Midbrain (tissue), 1 donor: ENCODE results near the gene NDUFV3.
"Not testable (repeated sequence)": the region's sequence is repeated elsewhere in the genome, so short reads cannot be mapped to it uniquely, and the experiment has no call there.

ENCODE experiments used
- DNase-seq: peaks from one replicate; lab custom pipeline; 2025; lab: John Stamatoyannopoulos, UW

The NDUFV3 gene

DNA sequence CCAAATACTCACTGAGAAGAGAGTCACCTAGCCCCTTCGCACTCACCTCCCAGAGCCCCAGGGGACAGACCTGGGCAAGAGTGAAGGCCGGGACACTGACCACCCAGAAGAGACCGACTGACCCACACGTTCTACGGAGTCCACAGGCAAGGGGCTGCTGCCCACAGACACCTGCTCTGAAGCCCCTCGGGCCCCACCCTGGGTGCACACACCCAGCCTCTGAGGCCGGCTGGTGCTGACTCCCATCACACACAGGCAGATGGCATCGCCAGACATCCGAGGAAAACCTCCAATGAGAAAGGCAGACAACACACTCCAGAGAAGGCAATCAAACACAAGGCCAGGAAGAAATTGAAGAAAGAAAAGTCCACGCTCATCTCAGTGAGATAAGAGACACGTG, 35.9 kb upstream of the NDUFV3 start:
- no peak for DNase-seq

DNA sequence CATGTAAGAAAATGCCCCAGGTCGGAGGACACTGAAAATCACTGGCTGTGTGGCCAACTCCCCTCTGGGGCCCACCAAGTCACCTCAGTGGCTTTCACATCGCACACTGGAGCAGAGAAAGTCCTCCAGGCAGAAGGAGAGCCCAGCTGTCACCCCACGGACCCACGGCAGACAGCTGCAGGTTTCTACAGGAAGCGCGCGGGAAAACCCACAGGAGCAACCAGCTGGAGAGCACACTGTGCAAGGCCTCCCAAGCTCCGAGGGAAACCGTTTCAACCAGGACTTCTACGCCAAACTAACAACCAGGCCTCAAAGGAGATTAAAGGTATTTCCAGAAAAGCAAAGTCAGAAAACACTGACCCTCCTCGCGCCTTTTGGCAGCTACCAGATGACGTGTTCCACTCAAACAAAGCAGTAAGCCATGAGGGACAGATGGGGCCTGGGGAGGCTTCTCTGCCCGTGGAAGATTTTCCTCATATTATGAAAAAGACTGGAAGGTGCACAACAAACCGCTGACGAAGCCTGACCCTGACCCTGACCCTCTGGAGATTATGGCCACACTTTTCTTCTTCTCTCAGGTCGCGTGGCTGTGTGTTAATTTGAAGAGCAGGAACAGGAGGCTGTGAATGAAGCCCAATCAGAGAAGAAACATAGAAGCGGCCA, 34.8 kb upstream of the NDUFV3 start:
- DNase-seq: no peak

DNA sequence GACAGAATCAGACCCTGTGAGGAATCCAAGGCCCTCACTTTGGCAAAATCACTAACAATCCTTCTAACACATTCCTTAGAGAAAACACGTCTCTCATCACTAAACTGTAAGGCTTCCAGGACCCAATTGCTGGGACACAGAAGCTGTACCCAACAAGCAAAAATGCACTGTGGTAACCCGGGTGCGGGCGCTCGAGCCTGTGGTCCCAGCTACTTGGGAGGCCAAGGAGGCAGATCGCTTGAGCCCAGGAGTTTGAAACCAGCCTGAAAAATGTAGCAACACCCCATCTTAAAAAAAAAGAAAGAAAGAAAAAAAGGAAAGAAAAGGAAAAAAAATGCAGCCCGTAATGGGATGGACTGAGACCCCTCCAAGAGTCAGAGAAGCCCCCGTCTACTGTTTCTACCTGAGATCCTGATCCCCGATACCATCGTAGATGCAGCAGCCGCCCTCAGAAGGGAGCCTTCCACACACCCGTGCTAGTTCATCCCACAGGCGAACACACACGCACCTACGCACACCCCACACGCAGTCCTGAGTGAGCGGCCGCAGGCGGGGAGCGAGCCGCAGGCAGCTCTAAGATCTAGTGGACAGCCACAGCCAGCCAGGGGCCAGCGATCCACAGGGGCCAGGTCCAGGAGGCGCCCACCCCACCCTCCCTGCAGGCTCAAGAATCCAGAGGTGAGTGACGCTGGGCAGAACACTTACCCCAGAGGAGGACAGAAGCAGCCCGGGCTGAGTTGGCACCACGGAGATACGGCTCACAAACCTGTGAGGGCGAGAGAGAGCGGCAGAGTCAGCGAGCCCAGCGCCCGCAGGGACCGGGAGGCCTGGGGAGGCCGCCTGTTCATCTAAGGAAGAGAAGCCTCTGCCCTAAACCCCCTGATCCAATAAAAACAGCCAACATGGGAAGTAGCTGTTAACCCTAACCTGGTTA, 33.9 kb upstream of the NDUFV3 start:
- no peak for DNase-seq

DNA sequence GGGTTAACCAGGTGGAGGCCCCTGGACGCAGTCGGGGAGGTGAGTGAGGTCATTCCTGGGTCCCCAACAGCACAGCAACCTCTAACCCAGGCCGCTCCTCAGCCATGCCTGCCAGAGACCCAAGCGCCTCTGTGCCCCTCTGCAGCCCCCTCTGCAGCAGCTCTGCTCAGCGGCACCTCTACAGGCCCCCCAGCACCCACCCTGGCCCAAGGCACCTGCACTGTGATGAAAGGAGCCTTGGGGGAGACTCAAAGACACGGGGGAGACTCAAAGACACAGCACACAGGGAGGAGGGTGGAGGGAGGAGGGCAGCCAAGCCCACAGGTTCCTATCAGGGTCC, 33.2 kb upstream of the NDUFV3 start:
- DNase-seq: no peak

DNA sequence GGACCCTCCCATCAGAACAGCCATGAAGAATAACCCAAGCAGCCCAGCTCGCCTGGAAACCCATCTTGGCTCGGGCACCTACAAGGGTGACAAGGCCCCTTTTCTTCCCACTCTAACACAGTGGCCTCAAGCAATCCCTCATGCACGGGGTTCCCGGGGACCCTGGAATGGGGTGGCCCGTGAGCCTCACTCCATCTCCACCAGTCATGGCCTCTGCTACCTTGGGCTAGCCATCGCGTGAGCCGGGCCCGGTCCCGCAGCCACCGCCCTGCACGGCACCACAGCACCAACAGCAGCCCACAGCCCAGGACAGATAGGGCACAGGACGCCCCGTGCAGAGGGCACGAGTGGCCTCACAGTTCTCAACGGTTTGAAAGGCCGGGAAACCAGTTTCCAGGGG, 32.8 kb upstream of the NDUFV3 start:
- DNase-seq: no peak

DNA sequence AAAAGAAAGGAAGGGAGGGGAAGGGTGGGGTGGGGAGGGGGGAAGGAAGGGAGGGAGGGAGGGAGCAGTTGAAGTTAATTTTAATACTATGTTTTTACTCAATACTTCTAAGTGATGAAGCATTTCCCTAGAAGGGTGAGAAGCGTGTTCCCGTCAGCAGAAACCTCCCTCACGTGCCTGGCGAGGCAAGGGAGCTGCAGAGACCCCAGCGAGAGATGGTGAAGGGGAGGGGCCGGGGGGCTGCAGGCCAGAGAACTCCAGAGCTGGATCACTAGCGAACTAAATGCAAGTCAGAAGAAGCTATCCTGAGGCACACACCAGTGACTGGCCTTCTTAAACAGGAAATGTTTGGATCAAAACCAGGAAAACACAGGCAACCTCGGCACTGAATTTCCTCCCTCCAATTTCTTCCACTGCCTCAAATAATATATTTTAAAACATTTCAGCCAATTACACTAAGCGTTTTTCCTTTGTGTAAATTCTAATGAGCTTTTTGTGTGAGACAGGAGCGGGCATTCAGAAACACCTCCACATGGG, 31.7 kb upstream of the NDUFV3 start:
- DNase-seq: no peak

DNA sequence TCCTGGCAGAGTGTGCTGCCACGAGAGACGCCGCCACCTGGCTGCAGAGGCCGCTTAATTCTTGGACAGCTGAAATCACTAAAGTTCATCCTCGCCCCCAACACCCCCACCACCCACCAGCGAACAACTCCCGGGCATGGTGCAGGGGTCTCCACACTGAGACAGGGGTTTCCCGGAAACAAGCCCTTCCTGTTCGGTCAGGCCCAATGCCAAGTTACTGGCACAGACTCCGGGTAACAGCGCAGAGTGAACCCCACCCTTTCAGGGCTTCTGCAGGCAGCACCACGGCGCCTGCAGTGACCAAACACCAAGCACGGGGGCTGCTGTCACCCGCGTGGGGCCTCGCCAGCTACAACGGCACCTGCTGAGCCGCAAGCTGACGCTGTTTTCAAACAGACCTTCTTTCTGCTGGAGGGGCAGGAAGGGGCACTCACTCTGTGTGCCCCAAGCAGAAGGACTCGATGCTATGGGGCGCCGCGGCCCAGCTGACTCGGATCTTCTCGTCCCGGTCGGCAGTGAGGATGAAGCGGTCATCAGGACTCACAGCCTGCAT, 31.2 kb upstream of the NDUFV3 start:
- DNase-seq: no peak

DNA sequence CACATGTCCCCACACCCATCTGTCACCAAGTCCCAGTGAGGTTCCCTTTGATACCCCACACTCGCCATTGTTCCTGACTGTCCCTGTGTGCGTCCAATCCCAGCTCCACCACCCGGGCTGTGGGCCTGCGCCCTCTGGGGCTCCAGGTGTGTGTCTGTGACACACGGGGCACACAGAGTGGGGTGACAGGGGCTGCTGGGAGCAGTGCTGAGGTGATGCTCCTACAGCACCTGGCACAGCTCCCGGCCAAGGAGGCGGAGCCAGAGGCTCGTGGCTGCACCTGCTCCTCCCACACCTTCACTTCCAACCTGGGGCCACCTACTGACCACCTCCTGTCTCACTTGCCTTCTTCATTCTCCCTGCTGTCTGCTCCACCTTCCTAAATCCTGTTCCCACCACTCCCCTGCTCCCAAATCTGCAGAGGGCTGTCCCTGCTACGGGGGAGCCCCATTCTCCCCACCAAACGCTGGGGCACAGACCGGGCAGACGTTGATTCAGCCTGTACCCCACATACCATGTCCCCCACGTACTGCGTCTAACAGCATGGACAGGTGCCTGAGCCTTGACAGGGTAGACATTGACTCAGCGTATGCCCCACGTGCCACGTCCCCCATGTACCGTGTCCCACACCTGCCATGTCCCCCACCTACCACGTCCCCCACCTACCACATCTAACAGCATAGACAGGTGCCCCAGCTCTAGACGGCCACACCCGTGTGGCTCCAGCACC, 30.2 kb upstream of the NDUFV3 start:
- DNase-seq: no peak

DNA sequence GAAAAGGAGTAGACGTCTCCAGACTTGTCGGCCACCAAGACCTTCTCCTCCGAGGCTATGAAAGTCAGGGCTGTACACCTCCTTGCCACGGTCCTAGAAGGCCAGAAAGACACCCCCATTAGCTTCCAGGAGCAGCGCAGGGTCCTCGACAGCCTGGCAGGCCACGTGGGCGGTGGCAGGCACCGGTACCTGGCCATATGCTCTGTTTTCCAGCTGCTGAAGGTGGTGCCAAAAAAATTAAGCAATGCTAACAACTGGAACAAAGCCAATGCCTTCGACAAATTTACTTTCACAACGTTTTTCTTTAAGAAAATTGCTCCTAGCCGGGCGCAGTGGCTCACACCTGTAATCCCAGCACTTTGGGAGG, 29.6 kb upstream of the NDUFV3 start:
- DNase-seq: no peak

DNA sequence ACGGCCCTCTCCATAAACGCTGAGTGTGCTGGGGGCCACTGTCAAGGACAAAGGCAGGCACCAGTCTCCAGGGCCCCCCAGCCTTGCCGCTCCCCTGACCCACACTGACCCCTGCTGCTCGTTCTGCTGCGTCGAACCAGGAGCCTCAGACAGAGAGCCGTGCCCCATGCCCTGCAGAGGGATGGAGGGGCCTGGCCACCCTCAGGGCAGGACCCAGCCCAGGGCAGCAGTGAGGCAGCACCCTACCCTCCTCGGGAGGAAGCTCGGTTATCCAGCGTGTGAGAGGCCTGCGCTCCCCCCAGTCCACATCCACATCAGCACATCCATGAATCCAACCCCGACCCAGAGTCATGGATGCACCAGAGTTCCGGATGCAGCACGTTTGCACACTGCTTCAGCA, 28.8 kb upstream of the NDUFV3 start:
- DNase-seq: no peak

DNA sequence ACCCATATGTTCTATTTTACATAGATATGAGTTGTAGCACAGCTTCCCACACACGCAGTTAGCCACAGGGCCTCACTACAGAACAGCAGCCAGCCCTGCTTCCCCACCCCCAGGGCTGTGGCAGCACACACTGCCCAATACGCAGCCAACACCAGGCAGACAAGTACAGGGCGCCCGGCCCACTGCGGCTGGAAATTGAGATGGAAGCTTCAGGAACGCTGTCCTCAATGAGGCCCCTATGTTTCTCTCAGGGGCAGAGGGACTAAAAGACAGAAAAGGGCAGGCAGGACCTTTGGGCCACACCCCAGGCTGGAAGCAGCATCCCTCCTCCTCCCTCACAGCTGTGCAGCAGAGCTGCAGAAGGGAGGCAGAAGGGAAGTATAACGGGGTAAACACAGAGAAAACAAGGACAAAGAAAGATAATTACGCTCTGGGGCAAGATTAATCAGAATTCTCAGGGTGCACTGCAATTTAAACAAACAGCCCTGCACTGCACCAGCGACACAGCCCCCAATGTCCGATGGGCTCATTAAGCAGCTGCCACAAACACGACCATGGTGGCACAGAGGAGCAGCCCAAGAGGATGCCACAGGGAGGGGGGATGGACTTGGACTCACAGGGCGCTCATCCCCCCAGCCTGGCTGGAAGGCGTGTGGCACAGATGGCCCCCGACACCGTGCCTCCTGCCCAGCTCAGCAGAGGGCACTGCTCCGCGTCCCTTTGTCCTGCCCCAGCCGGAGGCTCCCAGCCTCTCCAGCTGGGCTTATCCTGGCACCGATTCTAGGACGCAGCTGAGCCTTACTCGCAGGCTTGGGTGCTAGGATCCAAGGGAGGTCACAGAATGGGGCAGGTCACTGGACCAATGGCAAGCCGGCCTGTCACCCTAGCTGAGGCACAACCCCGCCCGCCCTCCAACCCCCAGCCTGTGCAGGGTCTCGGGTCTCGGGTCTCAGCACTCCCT, 28.0 kb upstream of the NDUFV3 start:
- DNase-seq: no peak

DNA sequence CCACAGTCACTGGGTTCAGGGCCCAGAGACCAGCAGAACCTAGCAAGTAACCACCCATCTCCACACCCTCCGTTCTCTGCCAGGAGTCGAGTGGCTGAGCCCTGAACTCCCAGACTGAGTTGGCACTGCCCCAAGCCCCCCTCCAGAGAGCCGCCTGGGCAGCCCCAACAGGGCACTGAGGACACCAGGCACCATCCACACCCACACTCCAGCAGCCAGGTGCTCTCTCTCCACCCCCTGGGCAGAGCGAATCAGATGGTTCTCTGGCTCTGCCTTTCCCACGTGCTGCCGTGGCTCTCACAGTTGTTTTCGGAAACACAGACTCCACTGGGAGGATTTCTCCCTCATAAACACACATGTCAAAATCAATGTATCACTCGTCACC, 27.3 kb upstream of the NDUFV3 start:
- DNase-seq: no peak

DNA sequence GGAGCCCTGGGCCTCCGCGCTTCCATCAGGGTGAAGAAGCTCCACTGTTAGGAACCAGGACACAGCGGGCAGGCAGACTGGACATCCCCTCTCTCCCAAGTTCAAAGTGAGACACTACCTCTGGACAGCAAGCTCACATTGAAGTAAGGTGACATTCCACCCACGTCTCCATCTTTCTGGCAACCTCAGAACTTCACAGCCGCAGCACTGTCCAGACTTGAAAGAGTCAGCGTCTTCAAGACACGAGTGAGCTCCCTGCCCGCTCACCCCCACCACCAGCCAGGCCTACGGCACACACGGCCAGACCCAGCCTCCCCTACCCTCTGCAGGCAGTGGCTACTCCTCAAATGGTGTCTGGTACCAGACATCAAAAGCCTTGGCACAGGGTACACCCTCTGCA, 24.9 kb upstream of the NDUFV3 start:
- DNase-seq: no peak

DNA sequence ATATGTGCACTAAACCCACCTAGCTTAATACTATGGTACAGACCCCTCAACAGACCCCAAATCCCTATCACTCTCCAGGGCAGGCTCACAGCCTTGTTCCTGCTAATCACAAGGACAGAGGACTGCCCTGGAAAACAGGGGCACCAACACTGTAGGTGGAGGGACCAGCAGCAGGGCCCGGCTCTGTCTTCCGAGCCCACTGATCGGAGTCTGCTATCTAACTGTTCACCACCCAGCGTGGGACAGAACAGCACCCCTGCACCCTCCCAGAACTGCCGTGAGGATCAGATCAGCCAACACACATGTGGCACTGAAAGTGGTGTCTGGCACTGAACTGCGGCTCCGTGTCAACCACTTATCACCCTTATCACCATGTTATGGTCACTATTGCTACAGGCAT, 20.0 kb upstream of the NDUFV3 start:
- no peak for DNase-seq

DNA sequence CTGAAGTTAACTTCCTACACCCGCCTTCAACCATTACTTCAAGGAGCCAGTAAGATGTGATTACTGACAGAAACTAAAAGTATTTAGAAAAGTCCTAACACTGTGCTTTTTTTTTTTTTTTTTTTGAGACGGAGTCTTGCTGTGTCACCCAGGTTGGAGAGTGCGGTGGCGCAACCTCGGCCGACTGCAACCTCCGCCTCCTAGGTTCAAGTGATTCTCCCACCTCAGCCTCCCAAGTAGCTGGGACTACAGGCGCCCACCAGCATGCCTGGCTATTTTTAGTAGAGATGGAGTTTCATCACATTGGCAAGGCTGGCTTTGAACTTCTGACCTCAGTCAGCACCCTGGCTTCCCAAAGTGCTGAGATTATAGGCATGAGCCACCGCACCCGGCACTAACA, 17.3 kb upstream of the NDUFV3 start:
- not testable (repeated sequence) for DNase-seq

DNA sequence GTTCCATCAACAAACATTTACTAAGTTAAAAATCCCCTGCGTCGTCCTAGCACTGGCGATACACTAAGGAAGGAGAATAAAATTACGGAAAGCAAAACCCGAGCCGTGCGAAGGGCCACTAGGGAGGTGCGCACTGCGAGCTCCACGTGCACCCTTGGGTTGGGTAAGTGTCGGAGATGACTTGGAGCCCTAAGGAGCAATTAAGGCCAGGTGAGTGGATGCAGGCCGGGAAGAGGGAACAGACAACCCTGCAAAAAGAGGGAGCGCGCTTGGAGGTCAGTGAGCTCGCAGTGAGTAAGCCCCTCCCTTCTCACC, 14.5 kb upstream of the NDUFV3 start:
- DNase-seq: no peak

DNA sequence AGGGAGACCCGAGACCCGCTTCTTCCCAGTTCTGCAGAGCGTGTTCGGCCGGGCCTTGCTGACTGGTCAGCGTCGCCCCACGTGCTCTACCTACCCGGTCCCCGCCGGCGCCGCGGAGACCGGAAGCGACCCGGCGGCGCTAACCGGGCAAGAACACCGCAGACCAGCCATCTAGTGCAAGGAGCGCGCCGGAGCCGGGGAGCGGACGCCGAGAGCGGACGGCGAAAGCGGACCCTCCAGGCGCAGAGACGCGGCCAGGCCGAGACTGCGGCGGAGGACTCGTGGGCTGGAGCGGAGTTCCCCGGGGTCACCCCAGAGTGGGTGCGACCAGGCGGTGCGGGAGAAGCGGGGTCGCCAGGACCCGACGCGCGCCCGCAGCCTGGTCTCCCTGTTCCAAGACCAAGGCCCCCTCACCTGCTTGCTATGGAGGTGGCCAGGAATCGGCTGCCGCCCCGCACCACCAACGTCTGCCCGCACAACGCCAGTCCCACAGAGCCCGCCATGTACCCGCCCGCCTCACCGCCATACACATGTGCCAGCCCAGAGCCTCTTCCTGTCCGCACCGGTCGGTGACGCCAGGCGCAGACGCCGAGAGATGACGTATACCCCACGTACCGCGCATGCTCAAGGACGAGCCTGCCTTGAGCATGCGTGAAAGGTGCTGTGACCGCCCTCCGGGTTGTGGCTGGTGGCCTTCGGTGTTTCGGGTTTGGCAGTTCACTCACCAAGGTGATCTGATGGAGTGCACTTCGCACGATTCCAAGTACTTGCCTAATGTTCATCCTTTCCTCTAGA, 13.9 kb upstream of the NDUFV3 start, which contains the start of gene WDR4:
Gene WDR4 (minus strand): TSS at position 547 of the 795 bp plus-strand sequence. CDS start 44 bp downstream, at position 503.
- peak; percentile 95 for DNase-seq

DNA sequence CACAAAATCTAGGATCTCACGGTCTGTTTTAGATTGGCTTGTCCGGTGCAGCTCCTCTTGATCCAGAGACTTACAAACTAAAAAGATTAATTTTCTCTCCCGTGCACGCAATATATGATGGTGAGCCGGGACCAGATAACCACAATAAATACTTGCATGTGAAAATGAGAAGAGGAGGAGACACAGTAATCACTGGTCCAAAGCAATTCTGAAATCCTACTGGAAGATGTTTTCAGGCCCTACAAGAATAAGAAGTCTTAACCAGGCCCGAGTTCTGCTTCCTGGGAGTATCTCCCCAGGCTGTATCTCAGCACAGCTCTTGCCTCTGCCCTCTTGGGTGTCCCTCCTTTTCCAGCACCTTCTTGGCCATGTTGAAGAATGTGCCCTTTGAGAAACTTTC, 12.8 kb upstream of the NDUFV3 start:
- DNase-seq: no peak

DNA sequence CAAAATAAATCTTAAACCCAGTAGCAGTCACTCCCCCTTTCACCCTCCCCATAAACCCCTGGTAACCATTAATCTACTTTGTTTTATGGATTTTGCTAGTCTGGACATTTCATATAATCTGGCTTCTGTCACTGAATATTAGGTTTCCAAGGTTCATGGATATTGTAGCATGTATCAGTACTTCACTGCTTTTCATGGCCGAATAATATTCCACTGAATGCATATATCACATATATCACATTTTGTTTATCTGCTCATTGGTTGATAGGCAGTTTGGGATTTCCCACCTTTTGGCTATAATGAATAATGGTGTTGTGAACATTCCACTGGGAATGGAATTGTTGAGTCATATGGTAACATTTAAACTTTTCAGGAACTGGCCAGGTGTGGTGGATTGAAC, 9.2 kb upstream of the NDUFV3 start:
- no peak for DNase-seq

DNA sequence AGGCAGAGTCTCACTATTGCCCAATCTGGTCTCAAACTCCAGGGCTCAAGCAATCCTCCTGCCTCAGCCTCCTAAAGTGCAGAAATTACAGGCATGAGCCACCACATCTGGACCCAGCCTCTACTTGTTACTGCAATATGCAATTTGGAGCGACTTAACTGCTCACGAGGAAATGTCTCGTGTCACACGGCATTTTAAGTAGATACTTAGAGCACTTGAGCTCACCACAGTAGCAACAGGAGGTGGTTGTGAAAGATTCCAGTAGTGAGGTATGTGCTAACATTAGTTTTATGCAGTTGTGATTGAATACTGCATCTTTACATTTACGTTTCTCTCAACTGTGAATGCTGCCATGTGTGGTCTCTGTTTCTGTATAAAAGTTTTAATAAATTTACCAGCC, 5.8 kb upstream of the NDUFV3 start:
- DNase-seq: no peak

DNA sequence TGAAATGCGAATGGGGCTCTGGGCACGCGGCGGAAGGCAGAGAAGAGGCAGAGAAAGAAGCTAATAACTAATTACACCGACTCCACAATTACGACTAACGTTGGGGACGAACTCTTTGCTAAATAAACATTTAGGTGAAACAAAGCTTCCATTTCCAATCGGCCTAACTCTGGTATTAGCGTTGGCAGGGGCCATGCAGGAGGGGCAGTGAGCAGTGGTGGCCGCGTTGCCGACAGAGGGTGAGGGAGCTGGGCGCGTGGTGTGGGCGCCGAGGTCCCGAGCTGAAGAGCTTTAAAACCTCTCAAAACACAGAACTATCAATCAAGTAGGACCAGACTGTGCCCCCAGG, 553 bp upstream of the NDUFV3 start:
- DNase-seq: peak; percentile 54
